ENCODE measurements around the gene ZFP36L2.

- TF ChIP-seq, protein P1, sequence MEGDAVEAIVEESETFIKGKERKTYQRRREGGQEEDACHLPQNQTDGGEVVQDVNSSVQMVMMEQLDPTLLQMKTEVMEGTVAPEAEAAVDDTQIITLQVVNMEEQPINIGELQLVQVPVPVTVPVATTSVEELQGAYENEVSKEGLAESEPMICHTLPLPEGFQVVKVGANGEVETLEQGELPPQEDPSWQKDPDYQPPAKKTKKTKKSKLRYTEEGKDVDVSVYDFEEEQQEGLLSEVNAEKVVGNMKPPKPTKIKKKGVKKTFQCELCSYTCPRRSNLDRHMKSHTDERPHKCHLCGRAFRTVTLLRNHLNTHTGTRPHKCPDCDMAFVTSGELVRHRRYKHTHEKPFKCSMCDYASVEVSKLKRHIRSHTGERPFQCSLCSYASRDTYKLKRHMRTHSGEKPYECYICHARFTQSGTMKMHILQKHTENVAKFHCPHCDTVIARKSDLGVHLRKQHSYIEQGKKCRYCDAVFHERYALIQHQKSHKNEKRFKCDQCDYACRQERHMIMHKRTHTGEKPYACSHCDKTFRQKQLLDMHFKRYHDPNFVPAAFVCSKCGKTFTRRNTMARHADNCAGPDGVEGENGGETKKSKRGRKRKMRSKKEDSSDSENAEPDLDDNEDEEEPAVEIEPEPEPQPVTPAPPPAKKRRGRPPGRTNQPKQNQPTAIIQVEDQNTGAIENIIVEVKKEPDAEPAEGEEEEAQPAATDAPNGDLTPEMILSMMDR (IDR thresholded peaks at IDR 0.05): no peak
- TF ChIP-seq POLR2AphosphoS5 (IDR thresholded peaks at IDR 0.05) (peak in 1 of 2 donors; percentile 65), POLR2A (IDR thresholded peaks at IDR 0.05; ENCODE audit: low read depth) (peak; percentile 90), EP300 (IDR thresholded peaks at IDR 0.05) (no peak)
Measured at GRCh38 chr2:43225788-43226557, 433 bp downstream of the ZFP36L2 start.
